NB4 (cell line): ENCODE results near the gene TMTC2.
A peak's percentile ranks its signal among the peaks of the same experiment; 100 is the strongest.

Experiments
- DNase-seq: peaks from one replicate; pipeline ENCODE4 v3.0.0; 2010; ENCODE audit warnings: low read depth
- H3K4me3 ChIP-seq: one replicate; pipeline ENCODE4 v1.5.1; 2011; ENCODE audit warnings: mild to moderate bottlenecking, low read depth, low read length, moderate library complexity
- MYC ChIP-seq: IDR thresholded peaks from 2 replicates; pipeline ENCODE4 v1.6.1; 2011; ENCODE audit warnings: low read depth, low read length
- POLR2A ChIP-seq: IDR thresholded peaks from 2 replicates; pipeline ENCODE4 v1.6.1; 2011; ENCODE audit warnings: mild to moderate bottlenecking; ENCODE audit not compliant: insufficient read length; ENCODE audit errors: extremely low read depth
- TF ChIP-seq, protein P1 (sequence below): IDR thresholded peaks from 2 replicates; pipeline ENCODE4 v1.6.1; 2011; ENCODE audit warnings: low read depth, low read length
- TF ChIP-seq, protein P2 (sequence below): IDR thresholded peaks from one replicate; pipeline ENCODE4 v1.5.1; 2012; ENCODE audit warnings: low read depth, low read length

TMTC2 gene

DNA sequence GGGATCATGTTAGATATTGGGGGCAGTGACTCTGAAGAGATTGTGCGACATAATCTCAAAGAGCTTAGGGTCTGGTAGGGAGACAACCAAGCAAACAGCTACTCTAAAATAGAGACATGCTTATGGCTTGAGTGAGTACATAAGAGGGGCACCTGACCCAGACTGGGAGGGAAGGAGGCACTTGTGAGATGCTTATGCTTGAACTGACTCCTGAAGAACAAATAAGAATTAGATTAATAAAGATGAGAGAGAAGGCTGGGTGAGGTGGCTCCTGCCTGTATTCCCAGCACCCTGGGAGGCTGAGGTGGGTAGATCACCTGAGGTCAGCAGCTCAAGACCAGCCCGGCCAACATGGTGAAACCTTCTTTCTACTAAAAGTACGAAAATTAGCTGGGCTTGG lies 19.1 kb downstream of the TMTC2 start:
- H3K4me3 ChIP-seq: no peak overlapping the region
- TF ChIP-seq, protein P1, sequence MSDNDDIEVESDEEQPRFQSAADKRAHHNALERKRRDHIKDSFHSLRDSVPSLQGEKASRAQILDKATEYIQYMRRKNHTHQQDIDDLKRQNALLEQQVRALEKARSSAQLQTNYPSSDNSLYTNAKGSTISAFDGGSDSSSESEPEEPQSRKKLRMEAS: no peak
- no peak for TF ChIP-seq MYC
- TF ChIP-seq, protein P2, sequence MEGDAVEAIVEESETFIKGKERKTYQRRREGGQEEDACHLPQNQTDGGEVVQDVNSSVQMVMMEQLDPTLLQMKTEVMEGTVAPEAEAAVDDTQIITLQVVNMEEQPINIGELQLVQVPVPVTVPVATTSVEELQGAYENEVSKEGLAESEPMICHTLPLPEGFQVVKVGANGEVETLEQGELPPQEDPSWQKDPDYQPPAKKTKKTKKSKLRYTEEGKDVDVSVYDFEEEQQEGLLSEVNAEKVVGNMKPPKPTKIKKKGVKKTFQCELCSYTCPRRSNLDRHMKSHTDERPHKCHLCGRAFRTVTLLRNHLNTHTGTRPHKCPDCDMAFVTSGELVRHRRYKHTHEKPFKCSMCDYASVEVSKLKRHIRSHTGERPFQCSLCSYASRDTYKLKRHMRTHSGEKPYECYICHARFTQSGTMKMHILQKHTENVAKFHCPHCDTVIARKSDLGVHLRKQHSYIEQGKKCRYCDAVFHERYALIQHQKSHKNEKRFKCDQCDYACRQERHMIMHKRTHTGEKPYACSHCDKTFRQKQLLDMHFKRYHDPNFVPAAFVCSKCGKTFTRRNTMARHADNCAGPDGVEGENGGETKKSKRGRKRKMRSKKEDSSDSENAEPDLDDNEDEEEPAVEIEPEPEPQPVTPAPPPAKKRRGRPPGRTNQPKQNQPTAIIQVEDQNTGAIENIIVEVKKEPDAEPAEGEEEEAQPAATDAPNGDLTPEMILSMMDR: no peak
- no peak for TF ChIP-seq POLR2A
- no peak for DNase-seq

DNA sequence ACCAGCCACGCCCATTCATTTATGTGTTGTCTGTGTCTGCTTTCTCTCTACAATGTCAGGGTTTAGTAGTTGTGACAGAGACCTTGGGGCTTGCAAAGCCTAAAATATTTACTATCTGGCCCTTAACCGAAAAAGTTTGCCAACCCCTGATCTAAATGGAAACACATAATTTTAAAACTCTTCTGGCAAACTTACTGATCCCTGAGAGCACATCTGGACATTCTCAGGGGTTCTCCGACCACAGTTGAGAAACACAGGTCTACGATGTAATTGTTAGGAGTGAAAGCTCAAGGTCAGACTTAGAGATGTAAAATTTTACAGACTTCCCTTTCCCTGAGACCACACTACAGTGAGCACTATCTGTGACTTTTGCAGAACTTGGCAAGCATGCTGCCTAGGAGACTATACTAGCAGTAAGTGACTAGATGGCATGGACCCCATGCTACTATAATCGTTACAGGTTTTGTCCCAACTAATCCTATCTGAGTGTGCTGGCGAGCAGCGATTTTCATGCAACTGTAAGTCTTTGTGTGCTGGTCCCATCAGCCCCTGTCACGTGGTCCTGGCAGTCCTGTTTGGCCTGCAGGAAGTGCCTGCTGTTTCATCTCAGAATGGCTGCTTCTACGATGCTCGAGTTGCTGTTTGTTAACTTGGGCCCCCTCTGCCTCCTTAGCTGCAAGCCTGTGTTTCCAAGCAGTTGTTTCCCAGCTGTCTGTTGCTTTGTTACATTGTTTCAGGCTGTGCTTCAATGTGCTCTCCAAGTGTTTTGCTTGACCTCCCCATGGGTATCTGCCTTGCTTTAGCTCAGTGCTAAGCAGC lies 21.6 kb downstream of the TMTC2 start:
- TF ChIP-seq POLR2A: no peak
- TF ChIP-seq, protein P1: no peak
- TF ChIP-seq, protein P2: no peak
- no peak; the same call in 1 of the 2 replicates for TF ChIP-seq MYC
- no peak overlapping the region for H3K4me3 ChIP-seq
- DNase-seq: peak; percentile 64

DNA sequence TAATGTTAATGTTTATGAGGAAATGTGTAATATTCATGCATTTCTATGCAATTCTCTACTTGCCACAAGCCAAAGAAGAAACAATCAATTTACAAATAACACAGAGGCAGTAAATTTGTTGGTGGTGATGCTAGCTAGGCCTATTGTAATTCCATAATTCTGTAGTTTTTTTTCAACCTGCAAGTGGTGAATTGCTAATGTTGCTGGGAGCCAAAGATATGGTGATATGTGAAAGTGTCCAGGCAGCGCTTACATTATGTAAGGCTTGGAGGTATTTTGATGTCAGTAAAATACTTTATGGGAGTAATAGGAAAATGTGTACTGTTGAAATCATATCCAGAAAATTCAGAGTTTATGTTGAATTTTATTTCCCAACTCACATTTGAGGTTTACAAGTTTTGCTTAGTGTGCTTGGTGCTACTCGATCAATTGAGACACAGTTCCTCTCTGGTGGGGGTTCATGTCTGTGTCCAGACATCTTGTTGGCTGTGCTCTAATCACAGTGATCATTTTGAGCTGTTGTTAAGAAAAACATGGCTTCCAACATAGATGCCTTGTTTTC lies 23.2 kb downstream of the TMTC2 start:
- DNase-seq: no peak
- H3K4me3 ChIP-seq: no peak overlapping the region
- TF ChIP-seq, protein P2: no peak
- TF ChIP-seq POLR2A (no peak), MYC (no peak)
- TF ChIP-seq, protein P1: no peak

DNA sequence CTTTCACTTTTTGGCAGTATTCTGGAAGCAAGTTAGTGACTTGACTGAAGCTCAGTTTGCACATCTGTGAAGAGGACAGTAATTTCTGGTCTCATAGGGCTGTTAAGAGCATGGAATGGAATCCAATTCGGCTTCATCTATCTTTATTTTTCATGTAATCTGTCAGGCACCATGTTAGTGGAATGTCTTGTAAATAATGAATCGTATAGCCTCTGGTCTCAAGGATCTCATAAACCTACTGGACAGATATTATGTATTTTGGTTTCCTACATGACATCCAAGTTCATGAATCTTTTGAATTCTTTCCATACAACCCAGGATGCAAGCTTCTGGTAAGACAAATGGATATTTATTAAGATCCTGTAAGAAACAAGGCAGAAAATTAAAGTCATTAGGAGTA lies 24.0 kb downstream of the TMTC2 start:
- TF ChIP-seq, protein P1: no peak
- TF ChIP-seq POLR2A (no peak), MYC (no peak)
- TF ChIP-seq, protein P2: no peak
- no peak overlapping the region for H3K4me3 ChIP-seq
- DNase-seq: no peak

DNA sequence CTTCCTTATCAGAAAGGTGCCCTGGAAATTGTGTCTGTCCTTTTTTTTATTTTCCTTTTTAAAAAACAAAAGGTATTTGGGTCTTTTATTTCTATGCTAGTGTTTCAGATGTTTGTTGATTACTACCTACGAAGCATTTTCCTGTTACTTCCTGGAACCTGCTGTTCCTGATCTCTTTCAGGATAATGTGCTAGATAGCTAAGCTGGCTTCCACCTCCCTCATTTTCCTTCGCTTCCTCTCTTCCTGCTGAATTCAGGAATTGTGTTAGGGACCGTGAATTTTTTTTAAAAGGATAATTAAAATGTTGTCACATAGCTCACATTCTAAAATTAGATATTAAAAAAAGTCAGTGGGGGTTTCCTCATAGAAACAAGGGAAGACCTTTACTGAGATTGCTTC lies 27.7 kb downstream of the TMTC2 start:
- no peak overlapping the region for H3K4me3 ChIP-seq
- TF ChIP-seq, protein P2: no peak
- DNase-seq: no peak
